GM23338 (cell line): ENCODE data around the gene CEP70.

ENCODE experiments used
- EZH2 ChIP-seq: fragments of 200-600 bp; sonication (generic); IDR thresholded peaks from one replicate; pipeline ENCODE4 v1.8.0; 2017; ENCODE audit warnings: antibody characterized with exemption, mild to moderate bottlenecking, low read depth; ENCODE audit not compliant: unreplicated experiment
- EZH2phosphoT487 ChIP-seq: fragments of 200-600 bp; sonication (generic); IDR thresholded peaks from one replicate; pipeline ENCODE4 v1.8.1; 2018; ENCODE audit warnings: antibody characterized with exemption; ENCODE audit not compliant: unreplicated experiment
- NANOG ChIP-seq: IDR thresholded peaks from 2 replicates; pipeline ENCODE4 v1.6.1; 2016; ENCODE audit warnings: antibody characterized with exemption, borderline replicate concordance
- POLR2AphosphoS5 ChIP-seq: IDR thresholded peaks from 2 replicates; pipeline ENCODE4 v1.6.1; 2016; ENCODE audit warnings: antibody characterized with exemption, low read depth
- STAT1 ChIP-seq: IDR thresholded peaks from one replicate; pipeline ENCODE4 v1.6.1; 2016; ENCODE audit warnings: antibody characterized with exemption; ENCODE audit not compliant: unreplicated experiment
- ZNF331 ChIP-seq: fragments of 250-450 bp; sonication (Bioruptor Pico); IDR thresholded peaks from 2 replicates; pipeline ENCODE4 v1.5.0; 2020; ENCODE audit warnings: low read depth, mild to moderate bottlenecking, moderate library complexity
- TF ChIP-seq, protein P1 (sequence below), 2 experiments: fragments of 200-600 bp in 1 of 2; sonication (generic) in 1 of 2; conservative IDR thresholded peaks; 2 replicates each; pipeline versions ENCODE4 v1.5.1 to v1.6.1; 2016 to 2017; ENCODE audit warnings: antibody characterized with exemption in 2 of 2, low read depth in 2 of 2, mild to moderate bottlenecking in 2 of 2, moderate library complexity in 1 of 2
- TF ChIP-seq, protein P2 (sequence below): IDR thresholded peaks from one replicate; pipeline ENCODE4 v1.6.1; 2018; ENCODE audit warnings: antibody characterized with exemption; ENCODE audit not compliant: unreplicated experiment

DNA sequence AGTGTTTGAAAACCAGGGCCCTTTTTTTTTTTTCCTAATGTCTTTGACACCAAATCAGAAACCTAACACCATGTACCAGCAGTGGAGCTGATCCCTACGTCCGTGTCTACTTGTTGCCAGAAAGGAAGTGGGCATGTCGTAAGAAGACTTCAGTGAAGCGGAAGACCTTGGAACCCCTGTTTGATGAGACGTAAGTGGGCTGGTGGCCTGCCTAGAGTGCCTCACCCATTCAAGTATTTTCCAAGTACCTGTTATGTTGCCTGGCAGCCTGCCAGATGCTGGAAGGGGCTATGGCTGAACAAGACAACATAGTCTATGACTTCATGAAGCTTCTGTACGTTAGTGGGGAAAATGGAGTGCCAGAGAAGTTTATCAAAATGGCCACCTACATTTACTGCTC lies 119.9 kb downstream of the CEP70 start:
- TF ChIP-seq, protein P1, sequence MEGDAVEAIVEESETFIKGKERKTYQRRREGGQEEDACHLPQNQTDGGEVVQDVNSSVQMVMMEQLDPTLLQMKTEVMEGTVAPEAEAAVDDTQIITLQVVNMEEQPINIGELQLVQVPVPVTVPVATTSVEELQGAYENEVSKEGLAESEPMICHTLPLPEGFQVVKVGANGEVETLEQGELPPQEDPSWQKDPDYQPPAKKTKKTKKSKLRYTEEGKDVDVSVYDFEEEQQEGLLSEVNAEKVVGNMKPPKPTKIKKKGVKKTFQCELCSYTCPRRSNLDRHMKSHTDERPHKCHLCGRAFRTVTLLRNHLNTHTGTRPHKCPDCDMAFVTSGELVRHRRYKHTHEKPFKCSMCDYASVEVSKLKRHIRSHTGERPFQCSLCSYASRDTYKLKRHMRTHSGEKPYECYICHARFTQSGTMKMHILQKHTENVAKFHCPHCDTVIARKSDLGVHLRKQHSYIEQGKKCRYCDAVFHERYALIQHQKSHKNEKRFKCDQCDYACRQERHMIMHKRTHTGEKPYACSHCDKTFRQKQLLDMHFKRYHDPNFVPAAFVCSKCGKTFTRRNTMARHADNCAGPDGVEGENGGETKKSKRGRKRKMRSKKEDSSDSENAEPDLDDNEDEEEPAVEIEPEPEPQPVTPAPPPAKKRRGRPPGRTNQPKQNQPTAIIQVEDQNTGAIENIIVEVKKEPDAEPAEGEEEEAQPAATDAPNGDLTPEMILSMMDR (conservative IDR thresholded peaks at IDR 0.05; ENCODE audit: low read depth in 2 of 2), result no peak
- no peak for TF ChIP-seq EZH2
- no peak for TF ChIP-seq STAT1
- TF ChIP-seq, protein P2, sequence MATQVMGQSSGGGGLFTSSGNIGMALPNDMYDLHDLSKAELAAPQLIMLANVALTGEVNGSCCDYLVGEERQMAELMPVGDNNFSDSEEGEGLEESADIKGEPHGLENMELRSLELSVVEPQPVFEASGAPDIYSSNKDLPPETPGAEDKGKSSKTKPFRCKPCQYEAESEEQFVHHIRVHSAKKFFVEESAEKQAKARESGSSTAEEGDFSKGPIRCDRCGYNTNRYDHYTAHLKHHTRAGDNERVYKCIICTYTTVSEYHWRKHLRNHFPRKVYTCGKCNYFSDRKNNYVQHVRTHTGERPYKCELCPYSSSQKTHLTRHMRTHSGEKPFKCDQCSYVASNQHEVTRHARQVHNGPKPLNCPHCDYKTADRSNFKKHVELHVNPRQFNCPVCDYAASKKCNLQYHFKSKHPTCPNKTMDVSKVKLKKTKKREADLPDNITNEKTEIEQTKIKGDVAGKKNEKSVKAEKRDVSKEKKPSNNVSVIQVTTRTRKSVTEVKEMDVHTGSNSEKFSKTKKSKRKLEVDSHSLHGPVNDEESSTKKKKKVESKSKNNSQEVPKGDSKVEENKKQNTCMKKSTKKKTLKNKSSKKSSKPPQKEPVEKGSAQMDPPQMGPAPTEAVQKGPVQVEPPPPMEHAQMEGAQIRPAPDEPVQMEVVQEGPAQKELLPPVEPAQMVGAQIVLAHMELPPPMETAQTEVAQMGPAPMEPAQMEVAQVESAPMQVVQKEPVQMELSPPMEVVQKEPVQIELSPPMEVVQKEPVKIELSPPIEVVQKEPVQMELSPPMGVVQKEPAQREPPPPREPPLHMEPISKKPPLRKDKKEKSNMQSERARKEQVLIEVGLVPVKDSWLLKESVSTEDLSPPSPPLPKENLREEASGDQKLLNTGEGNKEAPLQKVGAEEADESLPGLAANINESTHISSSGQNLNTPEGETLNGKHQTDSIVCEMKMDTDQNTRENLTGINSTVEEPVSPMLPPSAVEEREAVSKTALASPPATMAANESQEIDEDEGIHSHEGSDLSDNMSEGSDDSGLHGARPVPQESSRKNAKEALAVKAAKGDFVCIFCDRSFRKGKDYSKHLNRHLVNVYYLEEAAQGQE, result no peak
- TF ChIP-seq EZH2phosphoT487, result no peak
- no peak for TF ChIP-seq POLR2AphosphoS5
- TF ChIP-seq ZNF331 (CRISPR knock-in tag), result no peak
- TF ChIP-seq NANOG, result no peak
